ENCODE data around the gene AMDHD2. TPM values are rescaled to one million over a fixed set of nuclear protein-coding genes. Genes with fewer than 3 reads are reported as not detected.

AMDHD2 gene
- total and polyA plus RNA-seq, 2 of the 13 experiments (the other 11 are each of a cell fraction or from before 2014, with no cell fraction given), result 33.5 to 39.1 TPM

GRCh38 chr16:2473446-2473926, 46.7 kb upstream of the AMDHD2 start (continued):
- TF ChIP-seq SNAPC4 (CRISPR knock-in tag; IDR thresholded peaks at IDR 0.05) (no peak), ZNF263 (CRISPR knock-in tag; IDR thresholded peaks at IDR 0.05) (peak; percentile 91), NR2F6 (IDR thresholded peaks at IDR 0.05) (no peak), NR2F6 (CRISPR knock-in tag; IDR thresholded peaks at IDR 0.05) (0 out of 2 replicates have a peak, but pooled peaks have one; percentile 9), ZNF564 (CRISPR knock-in tag; IDR thresholded peaks at IDR 0.05) (no peak), ZNF816 (CRISPR knock-in tag; IDR thresholded peaks at IDR 0.05; ENCODE audit: borderline replicate concordance) (no peak), HNRNPL (IDR thresholded peaks at IDR 0.05; ENCODE audit: low read depth, low read length) (no peak), ZNF781 (CRISPR knock-in tag; IDR thresholded peaks at IDR 0.05; ENCODE audit: borderline replicate concordance, not compliant biosample characterization) (no peak), ARID2 (CRISPR knock-in tag; IDR thresholded peaks at IDR 0.05; ENCODE audit: borderline replicate concordance) (no peak), ZNF121 (CRISPR knock-in tag; IDR thresholded peaks at IDR 0.05) (no peak), MAFG (CRISPR knock-in tag; IDR thresholded peaks at IDR 0.05) (no peak), ZNF230 (CRISPR knock-in tag; IDR thresholded peaks at IDR 0.05) (no peak), FOXJ3 (CRISPR knock-in tag; IDR thresholded peaks at IDR 0.05; ENCODE audit: borderline replicate concordance) (no peak), SALL2 (CRISPR knock-in tag; IDR thresholded peaks at IDR 0.05) (0 out of 2 replicates have a peak, but pooled peaks have one; percentile 8), ATF6 (CRISPR knock-in tag; conservative IDR thresholded peaks at IDR 0.05) (no peak), ZNF3 (CRISPR knock-in tag; IDR thresholded peaks at IDR 0.05) (no peak)
- TF ChIP-seq, protein P1, sequence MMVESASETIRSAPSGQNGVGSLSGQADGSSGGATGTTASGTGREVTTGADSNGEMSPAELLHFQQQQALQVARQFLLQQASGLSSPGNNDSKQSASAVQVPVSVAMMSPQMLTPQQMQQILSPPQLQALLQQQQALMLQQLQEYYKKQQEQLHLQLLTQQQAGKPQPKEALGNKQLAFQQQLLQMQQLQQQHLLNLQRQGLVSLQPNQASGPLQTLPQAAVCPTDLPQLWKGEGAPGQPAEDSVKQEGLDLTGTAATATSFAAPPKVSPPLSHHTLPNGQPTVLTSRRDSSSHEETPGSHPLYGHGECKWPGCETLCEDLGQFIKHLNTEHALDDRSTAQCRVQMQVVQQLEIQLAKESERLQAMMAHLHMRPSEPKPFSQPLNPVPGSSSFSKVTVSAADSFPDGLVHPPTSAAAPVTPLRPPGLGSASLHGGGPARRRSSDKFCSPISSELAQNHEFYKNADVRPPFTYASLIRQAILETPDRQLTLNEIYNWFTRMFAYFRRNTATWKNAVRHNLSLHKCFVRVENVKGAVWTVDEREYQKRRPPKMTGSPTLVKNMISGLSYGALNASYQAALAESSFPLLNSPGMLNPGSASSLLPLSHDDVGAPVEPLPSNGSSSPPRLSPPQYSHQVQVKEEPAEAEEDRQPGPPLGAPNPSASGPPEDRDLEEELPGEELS (CRISPR knock-in tag; IDR thresholded peaks at IDR 0.05), result no peak
- TF ChIP-seq, protein P2, sequence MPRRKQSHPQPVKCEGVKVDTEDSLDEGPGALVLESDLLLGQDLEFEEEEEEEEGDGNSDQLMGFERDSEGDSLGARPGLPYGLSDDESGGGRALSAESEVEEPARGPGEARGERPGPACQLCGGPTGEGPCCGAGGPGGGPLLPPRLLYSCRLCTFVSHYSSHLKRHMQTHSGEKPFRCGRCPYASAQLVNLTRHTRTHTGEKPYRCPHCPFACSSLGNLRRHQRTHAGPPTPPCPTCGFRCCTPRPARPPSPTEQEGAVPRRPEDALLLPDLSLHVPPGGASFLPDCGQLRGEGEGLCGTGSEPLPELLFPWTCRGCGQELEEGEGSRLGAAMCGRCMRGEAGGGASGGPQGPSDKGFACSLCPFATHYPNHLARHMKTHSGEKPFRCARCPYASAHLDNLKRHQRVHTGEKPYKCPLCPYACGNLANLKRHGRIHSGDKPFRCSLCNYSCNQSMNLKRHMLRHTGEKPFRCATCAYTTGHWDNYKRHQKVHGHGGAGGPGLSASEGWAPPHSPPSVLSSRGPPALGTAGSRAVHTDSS (CRISPR knock-in tag; conservative IDR thresholded peaks at IDR 0.05), result no peak
